ENCODE data around the gene PRKCZ. TPM values are rescaled to one million over a fixed set of nuclear protein-coding genes. Genes with fewer than 3 reads are reported as not detected.
"Not testable (repeated sequence)": the region's sequence is repeated elsewhere in the genome, so short reads cannot be mapped to it uniquely, and the experiment has no call there.

The PRKCZ gene
- polyA plus RNA-seq, 4 donors = 44.2 to 252 (median 144) TPM

DNA sequence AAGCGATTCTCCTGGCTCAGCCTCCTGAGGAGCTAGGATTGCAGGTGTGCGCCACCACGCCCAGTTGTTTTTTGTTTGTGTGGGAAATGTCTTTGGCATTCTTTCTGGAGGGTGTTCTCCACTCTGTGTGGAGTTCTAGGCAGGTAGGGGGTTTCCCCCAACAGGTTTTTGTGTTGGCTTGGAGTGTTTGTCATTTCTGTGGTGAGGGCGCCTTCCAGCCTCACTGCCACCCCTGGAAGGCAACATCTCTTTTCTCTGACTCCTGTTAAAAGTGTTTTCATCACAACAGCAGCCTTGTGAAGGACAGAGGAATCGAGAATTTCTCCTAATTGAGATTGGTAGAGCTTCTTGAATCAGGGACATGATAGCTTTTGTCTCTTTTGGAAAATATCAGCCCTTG, 69.7 kb downstream of the PRKCZ start:
- no peak for DNase-seq
- H3K27me3 ChIP-seq (ENCODE audit: control insufficient read depth in 3 of 3, insufficient read depth in 3 of 3, low read length in 3 of 3) = no peaks in the 10 kb centered on the region
- 94 to 100% (median 95%) methylated on average over 5 of the region's 5 CpGs for WGBS, 3 donors
- peaks cover 0 to 35% (median 1%) of the 10 kb centered on the region in 3 donors for H3K36me3 ChIP-seq (ENCODE audit: control insufficient read depth in 3 of 3, insufficient read depth in 2 of 3, low read depth in 1 of 3, low read length in 3 of 3)
- no peak for FAIRE-seq
- no peak overlapping the region for H3K4me3 ChIP-seq (ENCODE audit: low read depth in 1 of 3, low read length in 3 of 3)
- no peak overlapping the region for H3K27ac ChIP-seq (ENCODE audit: low read depth in 1 of 3, low read length in 2 of 3)
- no peaks in the 10 kb centered on the region for H3K4me1 ChIP-seq (ENCODE audit: control insufficient read depth in 3 of 3, insufficient read depth in 2 of 3, low read depth in 1 of 3, low read length in 2 of 3)
- peaks cover 0 to 6% of the 10 kb centered on the region in 2 donors for H3K9me3 ChIP-seq (ENCODE audit: control insufficient read depth in 2 of 2, insufficient read depth in 1 of 2, low read depth in 1 of 2, low read length in 1 of 2)

DNA sequence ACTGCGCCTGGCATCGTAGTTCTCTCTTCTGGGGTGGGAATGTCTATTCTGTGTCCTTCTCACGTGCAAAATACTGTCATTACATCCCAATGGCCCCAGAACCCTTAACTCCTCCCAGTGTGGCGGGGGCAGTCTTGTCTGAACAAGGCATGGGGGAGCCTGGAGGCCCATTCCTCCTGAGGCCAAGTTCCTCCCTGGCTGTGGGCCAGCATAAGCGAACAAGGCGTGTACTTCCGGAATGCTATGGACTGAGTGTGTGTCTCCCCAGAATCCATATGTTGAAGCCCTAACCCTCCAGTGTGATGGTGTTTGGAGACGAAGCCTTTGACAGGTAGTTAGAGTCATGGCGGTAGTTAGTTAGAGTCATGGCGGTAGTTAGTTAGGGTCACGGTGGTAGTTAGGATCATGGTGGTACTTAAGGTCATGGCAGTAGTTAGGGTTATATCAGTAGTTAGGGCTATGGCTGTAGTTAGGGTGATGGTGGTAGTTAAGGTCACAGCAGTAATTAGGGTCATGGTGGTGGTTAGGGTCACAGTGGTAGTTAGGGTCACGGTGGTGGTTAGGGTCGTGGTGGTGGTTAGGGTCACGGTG, 71.0 kb downstream of the PRKCZ start:
- Histone ChIP-seq H3K9me3 (ENCODE audit: control insufficient read depth in 2 of 2, insufficient read depth in 1 of 2, low read depth in 1 of 2, low read length in 1 of 2) (peaks cover 0 to 6% of the 10 kb centered on the region in 2 donors), H3K4me1 (ENCODE audit: control insufficient read depth in 3 of 3, insufficient read depth in 2 of 3, low read depth in 1 of 3, low read length in 2 of 3) (no peaks in the 10 kb centered on the region), H3K4me3 (ENCODE audit: low read depth in 1 of 3, low read length in 3 of 3) (no peak overlapping the region), H3K27ac (ENCODE audit: low read depth in 1 of 3, low read length in 2 of 3) (no peak overlapping the region), H3K27me3 (ENCODE audit: control insufficient read depth in 3 of 3, insufficient read depth in 3 of 3, low read length in 3 of 3) (no peaks in the 10 kb centered on the region), H3K36me3 (ENCODE audit: control insufficient read depth in 3 of 3, insufficient read depth in 2 of 3, low read depth in 1 of 3, low read length in 3 of 3) (peaks cover 1 to 32% (median 2%) of the 10 kb centered on the region in 3 donors)
- FAIRE-seq = no peak
- no peak for DNase-seq
- 75 to 82% (median 80%) methylated on average over 13 to 14 of the region's 14 CpGs for WGBS, 3 donors

DNA sequence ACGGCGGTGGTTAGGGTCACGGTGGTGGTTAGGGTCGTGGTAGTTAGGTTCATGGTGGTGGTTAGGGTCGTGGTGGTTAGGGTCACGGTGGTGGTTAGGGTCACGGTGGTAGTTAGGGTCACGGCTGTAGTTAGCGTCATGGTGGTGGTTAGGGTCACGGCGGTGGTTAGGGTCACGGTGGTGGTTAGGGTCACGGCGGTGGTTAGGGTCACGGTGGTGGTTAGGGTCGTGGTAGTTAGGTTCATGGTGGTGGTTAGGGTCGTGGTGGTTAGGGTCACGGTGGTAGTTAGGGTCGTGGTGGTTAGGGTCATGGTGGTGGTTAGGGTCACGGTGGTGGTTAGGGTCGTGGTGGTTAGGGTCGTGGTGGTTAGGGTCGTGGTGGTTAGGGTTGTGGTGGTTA, 71.6 kb downstream of the PRKCZ start:
- peaks cover 1 to 35% (median 2%) of the 10 kb centered on the region in 3 donors for H3K36me3 ChIP-seq (ENCODE audit: control insufficient read depth in 3 of 3, insufficient read depth in 2 of 3, low read depth in 1 of 3, low read length in 3 of 3)
- not testable (repeated sequence) for H3K27me3 ChIP-seq (ENCODE audit: control insufficient read depth in 3 of 3, insufficient read depth in 3 of 3, low read length in 3 of 3); H3K4me3 ChIP-seq (ENCODE audit: low read depth in 1 of 3, low read length in 3 of 3); FAIRE-seq; H3K9me3 ChIP-seq (ENCODE audit: control insufficient read depth in 2 of 2, insufficient read depth in 1 of 2, low read depth in 1 of 2, low read length in 1 of 2); H3K4me1 ChIP-seq (ENCODE audit: control insufficient read depth in 3 of 3, insufficient read depth in 2 of 3, low read depth in 1 of 3, low read length in 2 of 3); H3K27ac ChIP-seq (ENCODE audit: low read depth in 1 of 3, low read length in 2 of 3); DNase-seq
- 49 to 56% (median 49%) methylated on average over 5 to 17 of the region's 23 CpGs for WGBS, 3 donors

DNA sequence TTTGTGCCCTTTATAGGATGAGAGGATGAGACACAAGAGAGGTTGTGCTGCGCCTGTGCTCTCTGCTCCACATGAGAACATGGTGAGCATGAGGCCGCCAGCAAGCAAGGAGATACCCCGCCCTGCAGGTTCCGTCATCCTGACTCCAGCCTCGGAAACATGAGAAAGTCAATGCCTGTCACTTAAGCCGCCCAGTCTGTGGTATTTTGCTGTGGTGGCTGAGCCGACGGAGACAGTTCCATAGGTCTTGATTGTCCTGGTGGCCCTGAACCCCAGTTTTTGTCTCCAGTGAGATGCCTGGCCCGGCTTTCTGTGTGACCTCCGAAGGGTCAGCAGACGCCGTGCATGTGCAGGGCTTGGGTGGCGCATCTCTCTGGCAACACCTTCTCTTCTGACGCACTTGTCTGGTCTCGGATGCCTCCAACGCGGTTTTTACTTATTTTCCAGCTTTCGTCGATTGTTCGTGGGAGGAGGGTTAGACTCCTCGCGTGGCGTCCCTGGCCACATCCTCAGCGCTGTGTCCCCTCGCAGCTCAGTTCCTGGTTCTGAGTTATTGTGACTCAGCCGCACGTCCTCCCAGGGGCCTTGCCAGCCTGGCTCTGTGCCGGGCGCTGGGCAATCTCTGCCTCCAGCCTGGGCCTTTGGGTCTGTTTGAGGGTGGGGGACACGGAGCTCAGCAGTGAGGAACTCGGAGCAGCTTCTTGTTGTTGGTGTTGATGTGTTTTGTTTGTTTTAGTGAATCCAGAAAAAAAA, 74.4 kb downstream of the PRKCZ start:
- DNase-seq (no peak), FAIRE-seq (no peak)
- peaks cover 1 to 51% (median 2%) of the 10 kb centered on the region in 3 donors for H3K36me3 ChIP-seq (ENCODE audit: control insufficient read depth in 3 of 3, insufficient read depth in 2 of 3, low read depth in 1 of 3, low read length in 3 of 3)
- H3K27ac ChIP-seq (ENCODE audit: low read depth in 1 of 3, low read length in 2 of 3) = no peak overlapping the region
- H3K4me3 ChIP-seq (ENCODE audit: low read depth in 1 of 3, low read length in 3 of 3) = no peak overlapping the region
- H3K9me3 ChIP-seq (ENCODE audit: control insufficient read depth in 2 of 2, insufficient read depth in 1 of 2, low read depth in 1 of 2, low read length in 1 of 2) = peaks cover 0 to 3% of the 10 kb centered on the region in 2 donors
- H3K27me3 ChIP-seq (ENCODE audit: control insufficient read depth in 3 of 3, insufficient read depth in 3 of 3, low read length in 3 of 3) = no peaks in the 10 kb centered on the region
- 88 to 91% (median 88%) methylated on average over 31 of the region's 31 CpGs for WGBS, 3 donors
- H3K4me1 ChIP-seq (ENCODE audit: control insufficient read depth in 3 of 3, insufficient read depth in 2 of 3, low read depth in 1 of 3, low read length in 2 of 3) = no peaks in the 10 kb centered on the region

DNA sequence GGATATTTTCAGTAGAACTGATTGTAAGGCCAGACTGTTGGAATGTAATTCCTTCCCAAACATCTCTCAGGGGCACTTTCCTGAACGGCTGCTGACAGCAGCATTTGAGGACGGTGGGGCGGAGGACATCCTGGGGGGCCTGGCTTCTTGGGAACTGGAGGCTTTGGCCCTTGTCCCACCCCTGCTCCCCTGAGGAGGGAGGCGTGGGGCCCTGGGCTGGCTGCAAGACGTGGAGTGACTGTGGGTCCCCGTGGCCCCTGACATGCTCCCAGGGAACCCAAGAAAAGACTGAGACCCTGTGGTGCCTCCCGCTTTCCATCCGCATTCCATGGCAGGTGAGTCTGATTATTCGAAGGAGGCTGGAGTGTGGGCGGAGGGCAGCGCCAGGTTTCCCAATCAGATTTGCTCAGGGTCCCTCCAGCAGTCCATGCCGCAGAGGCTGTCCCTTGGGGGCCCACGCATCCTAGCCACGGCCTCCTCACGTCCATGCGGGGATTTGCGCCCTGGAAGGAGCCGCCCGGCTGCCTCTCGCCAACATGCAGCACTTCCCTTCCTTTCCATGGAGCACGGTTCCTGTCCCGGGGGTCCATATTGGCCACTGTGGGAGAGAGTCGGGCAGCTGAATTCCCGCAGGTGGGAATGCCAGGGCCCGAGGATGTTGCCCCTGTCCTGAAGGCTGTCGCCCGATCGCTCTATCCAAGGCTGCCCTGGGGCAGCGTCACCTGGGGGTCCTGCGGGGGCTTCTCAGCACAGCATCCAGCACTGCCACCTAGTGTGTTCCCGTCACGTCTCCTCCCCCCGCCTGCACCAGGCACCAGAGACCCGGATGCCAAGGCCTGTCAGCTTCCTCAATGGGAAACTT, 75.4 kb downstream of the PRKCZ start:
- Histone ChIP-seq H3K27ac (ENCODE audit: low read depth in 1 of 3, low read length in 2 of 3) (no peak overlapping the region), H3K4me3 (ENCODE audit: low read depth in 1 of 3, low read length in 3 of 3) (no peak overlapping the region), H3K27me3 (ENCODE audit: control insufficient read depth in 3 of 3, insufficient read depth in 3 of 3, low read length in 3 of 3) (no peaks in the 10 kb centered on the region), H3K4me1 (ENCODE audit: control insufficient read depth in 3 of 3, insufficient read depth in 2 of 3, low read depth in 1 of 3, low read length in 2 of 3) (no peaks in the 10 kb centered on the region), H3K9me3 (ENCODE audit: control insufficient read depth in 2 of 2, insufficient read depth in 1 of 2, low read depth in 1 of 2, low read length in 1 of 2) (no peaks in the 10 kb centered on the region), H3K36me3 (ENCODE audit: control insufficient read depth in 3 of 3, insufficient read depth in 2 of 3, low read depth in 1 of 3, low read length in 3 of 3) (peaks cover 0 to 55% (median 2%) of the 10 kb centered on the region in 3 donors)
- DNase-seq (no peak), FAIRE-seq (no peak)
- 87 to 93% (median 92%) methylated on average over 32 to 34 of the region's 34 CpGs for WGBS, 3 donors

DNA sequence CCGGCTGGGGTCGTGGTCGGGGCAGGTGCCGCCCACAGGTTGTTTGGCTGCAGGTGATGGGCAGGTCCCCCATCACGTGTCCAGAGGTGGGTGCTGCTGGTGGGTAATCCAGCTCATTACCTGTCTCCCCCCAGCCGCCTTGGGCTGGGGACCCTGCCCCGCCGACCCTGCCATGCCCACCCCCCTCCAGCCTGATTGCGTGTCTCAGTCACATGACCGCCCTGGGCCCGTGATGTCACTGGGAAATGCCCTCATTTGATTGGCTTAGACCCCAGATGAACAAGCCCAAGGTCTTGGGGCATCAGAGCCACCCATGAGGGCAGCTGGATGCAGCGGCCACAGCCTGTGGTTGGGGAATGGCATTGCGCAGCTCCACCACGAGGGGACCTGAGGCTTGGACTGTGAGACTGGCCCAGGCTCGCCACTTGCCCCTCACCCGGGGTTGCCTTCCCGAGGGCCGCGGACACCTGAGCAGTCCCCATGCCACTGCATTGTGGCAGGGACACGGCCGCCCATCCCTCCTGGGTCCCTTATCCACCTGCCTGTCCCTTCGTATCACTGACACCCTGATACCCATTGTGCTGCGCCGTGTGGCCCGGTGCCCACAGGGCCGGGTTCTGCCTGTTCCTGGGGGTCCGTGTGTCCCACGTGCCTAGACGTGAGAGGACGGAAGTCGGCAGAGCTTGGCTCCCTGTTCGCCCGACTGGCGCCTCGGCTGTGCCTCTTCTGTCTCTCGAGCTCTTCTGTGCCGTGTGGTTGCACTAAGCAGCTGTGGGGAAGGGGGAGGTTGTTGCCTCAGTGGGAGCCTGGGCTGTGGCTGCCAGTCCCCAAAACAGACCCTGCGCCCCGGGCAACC, 76.3 kb downstream of the PRKCZ start:
- H3K27me3 ChIP-seq (ENCODE audit: control insufficient read depth in 3 of 3, insufficient read depth in 3 of 3, low read length in 3 of 3) = no peaks in the 10 kb centered on the region
- peaks cover 0 to 60% (median 2%) of the 10 kb centered on the region in 3 donors for H3K36me3 ChIP-seq (ENCODE audit: control insufficient read depth in 3 of 3, insufficient read depth in 2 of 3, low read depth in 1 of 3, low read length in 3 of 3)
- 79 to 89% (median 83%) methylated on average over 38 to 39 of the region's 39 CpGs for WGBS, 3 donors
- FAIRE-seq = no peak
- no peaks in the 10 kb centered on the region for H3K4me1 ChIP-seq (ENCODE audit: control insufficient read depth in 3 of 3, insufficient read depth in 2 of 3, low read depth in 1 of 3, low read length in 2 of 3)
- no peak overlapping the region for H3K4me3 ChIP-seq (ENCODE audit: low read depth in 1 of 3, low read length in 3 of 3)
- DNase-seq = no peak
- H3K27ac ChIP-seq (ENCODE audit: low read depth in 1 of 3, low read length in 2 of 3) = no peak overlapping the region
- H3K9me3 ChIP-seq (ENCODE audit: control insufficient read depth in 2 of 2, insufficient read depth in 1 of 2, low read depth in 1 of 2, low read length in 1 of 2) = no peaks in the 10 kb centered on the region

DNA sequence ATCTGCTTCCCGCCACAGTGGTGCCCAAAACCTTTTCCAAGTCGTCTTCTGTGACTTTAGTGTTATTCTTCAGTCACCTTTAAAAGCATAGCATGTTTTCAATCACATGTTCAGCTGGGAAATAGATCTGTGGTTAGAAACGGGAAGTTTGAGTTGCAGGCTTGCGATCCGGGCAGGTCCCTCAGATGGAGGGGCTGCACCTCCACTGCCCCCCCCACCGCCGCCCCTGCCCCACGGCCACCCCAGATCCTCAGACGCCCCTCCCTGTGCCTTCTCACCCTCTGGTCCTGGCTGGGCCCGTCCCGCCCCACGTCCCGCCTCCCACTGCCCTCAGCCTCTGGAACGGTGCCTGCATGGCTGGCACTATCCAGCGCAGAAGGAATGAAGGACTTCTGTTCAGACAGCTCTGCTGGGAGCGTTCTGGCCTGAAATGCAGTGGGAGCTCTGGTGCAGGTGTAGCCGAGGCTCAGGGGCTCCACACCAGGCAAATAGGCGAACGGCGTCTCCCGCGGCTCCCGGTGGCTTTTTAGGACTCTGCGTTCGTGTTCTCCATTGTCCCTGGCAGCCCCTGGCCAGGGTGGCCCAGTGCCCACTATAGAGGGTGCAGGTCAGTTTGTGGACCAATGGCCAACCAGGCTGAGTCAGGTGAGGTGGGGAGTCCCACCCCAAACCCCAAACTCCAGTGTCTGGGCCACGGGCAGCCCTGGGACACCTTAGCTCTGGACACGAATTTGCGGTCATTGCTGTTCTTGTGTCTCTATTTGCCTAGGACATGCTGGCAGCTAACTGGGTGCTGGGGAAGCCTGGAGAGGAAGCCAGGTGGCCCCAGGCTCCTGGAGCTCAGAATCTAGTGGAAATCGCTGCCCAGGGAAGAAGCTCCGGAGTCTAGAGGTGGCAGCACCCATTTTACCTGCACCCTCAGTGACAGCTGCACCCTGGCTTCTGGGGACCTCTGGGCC, 77.3 kb downstream of the PRKCZ start:
- 75 to 85% (median 78%) methylated on average over 30 of the region's 30 CpGs for WGBS, 3 donors
- FAIRE-seq (no peak), DNase-seq (no peak)
- Histone ChIP-seq H3K36me3 (ENCODE audit: control insufficient read depth in 3 of 3, insufficient read depth in 2 of 3, low read depth in 1 of 3, low read length in 3 of 3) (peaks cover 0 to 60% (median 2%) of the 10 kb centered on the region in 3 donors), H3K9me3 (ENCODE audit: control insufficient read depth in 2 of 2, insufficient read depth in 1 of 2, low read depth in 1 of 2, low read length in 1 of 2) (no peaks in the 10 kb centered on the region), H3K27me3 (ENCODE audit: control insufficient read depth in 3 of 3, insufficient read depth in 3 of 3, low read length in 3 of 3) (no peaks in the 10 kb centered on the region), H3K4me3 (ENCODE audit: low read depth in 1 of 3, low read length in 3 of 3) (no peak overlapping the region), H3K4me1 (ENCODE audit: control insufficient read depth in 3 of 3, insufficient read depth in 2 of 3, low read depth in 1 of 3, low read length in 2 of 3) (peaks cover 0 to 5% (median 0%) of the 10 kb centered on the region in 3 donors), H3K27ac (ENCODE audit: low read depth in 1 of 3, low read length in 2 of 3) (no peak overlapping the region)

Measured in small intestine (tissue), 7 donors.